Measurements from ENCODE around the gene TIMP2.
"Not testable (repeated sequence)": the region's sequence is repeated elsewhere in the genome, so short reads cannot be mapped to it uniquely, and the experiment has no call there.

TIMP2 gene

GRCh38 chr17:78908426-78908825, 16.8 kb downstream of the TIMP2 start:
- DNase-seq (ENCODE audit: low read depth) = no peak
- in situ Hi-C loops (cut with HindIII; ENCODE audit: low sequenced_read_pairs) = no loop called here
- no peak for TF ChIP-seq CTCF (IDR thresholded peaks at IDR 0.05; ENCODE audit: low read depth, low read length, missing control alignments)
- no peak overlapping the region for H3K4me3 ChIP-seq (ENCODE audit: low read depth, low read length)

DNA sequence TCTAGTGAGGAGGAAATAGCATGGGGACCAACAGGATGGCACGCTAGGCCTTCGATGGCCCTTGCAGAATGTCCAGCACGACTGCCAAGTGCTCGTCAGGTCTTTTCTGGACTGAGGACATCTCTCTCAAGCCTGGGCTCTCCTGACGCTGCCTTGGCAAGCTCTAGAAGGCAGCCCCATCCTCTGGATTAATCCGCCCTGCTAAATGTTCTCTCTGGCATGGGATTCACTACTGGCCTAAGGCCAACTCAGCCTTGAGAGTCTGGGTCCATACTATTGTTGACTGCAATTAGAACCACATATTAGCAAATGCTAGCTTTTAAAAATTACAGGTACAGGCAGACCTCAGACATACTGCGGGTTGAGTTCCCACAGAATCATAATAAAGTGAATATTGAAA, 19.6 kb downstream of the TIMP2 start:
- TF ChIP-seq CTCF (IDR thresholded peaks at IDR 0.05; ENCODE audit: low read depth, low read length, missing control alignments) = no peak
- no peak overlapping the region for H3K4me3 ChIP-seq (ENCODE audit: low read depth, low read length)
- no peak for DNase-seq (ENCODE audit: low read depth)
- in situ Hi-C loops (cut with HindIII; ENCODE audit: low sequenced_read_pairs) = no loop called here

DNA sequence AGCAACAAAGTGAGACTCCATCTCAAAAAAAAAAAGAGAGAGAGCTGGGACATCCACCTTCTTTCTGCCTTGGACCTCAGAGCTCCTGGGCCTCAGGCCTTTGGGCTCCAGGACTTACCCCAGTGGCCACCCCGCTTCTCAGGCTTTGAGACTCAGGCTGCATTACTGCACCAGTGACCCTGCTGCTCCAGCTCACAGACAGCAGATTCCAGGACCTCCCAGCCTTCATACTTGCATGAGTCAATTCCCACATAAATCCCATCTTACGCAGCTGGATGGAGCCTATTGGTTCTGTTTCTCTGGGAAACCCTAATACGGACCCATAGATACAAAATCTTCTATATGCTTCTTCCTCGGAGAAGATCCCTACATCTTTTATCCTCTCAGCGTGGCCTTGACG, 20.1 kb downstream of the TIMP2 start:
- DNase-seq (ENCODE audit: low read depth) = no peak
- TF ChIP-seq CTCF (IDR thresholded peaks at IDR 0.05; ENCODE audit: low read depth, low read length, missing control alignments) = no peak
- in situ Hi-C loops (cut with HindIII; ENCODE audit: low sequenced_read_pairs) = no loop called here
- no peak overlapping the region for H3K4me3 ChIP-seq (ENCODE audit: low read depth, low read length)

GRCh38 chr17:78904371-78904770, 20.8 kb downstream of the TIMP2 start:
- no peak for DNase-seq (ENCODE audit: low read depth)
- H3K4me3 ChIP-seq (ENCODE audit: low read depth, low read length) = no peak overlapping the region
- in situ Hi-C loops (cut with HindIII; ENCODE audit: low sequenced_read_pairs) = no loop called here
- no peak for TF ChIP-seq CTCF (IDR thresholded peaks at IDR 0.05; ENCODE audit: low read depth, low read length, missing control alignments)

- TF ChIP-seq CTCF (IDR thresholded peaks at IDR 0.05; ENCODE audit: low read depth, low read length, missing control alignments) = no peak
- in situ Hi-C loops (cut with HindIII; ENCODE audit: low sequenced_read_pairs) = no loop called here
- no peak within 1 kb of the TSS for H3K4me3 ChIP-seq (ENCODE audit: low read depth, low read length)
- DNase-seq (ENCODE audit: low read depth) = no peak
These were observed 21.9 kb downstream of the TIMP2 start, which contains the start of gene CEP295NL for GRCh38 chr17:78903101-78903779. Gene CEP295NL (minus strand): TSS chr17:78903201. CDS start chr17:78901828, 1,373 bp downstream.

- H3K4me3 ChIP-seq (ENCODE audit: low read depth, low read length); in situ Hi-C loops (cut with HindIII; ENCODE audit: low sequenced_read_pairs); DNase-seq (ENCODE audit: low read depth): not testable (repeated sequence)
These were observed 23.0 kb downstream of the TIMP2 start for GRCh38 chr17:78902231-78902630.

GRCh38 chr17:78901806-78902205, 23.4 kb downstream of the TIMP2 start:
- no peak for DNase-seq (ENCODE audit: low read depth)
- no peak for TF ChIP-seq CTCF (IDR thresholded peaks at IDR 0.05; ENCODE audit: low read depth, low read length, missing control alignments)
- in situ Hi-C loops (cut with HindIII; ENCODE audit: low sequenced_read_pairs) = no loop called here
- H3K4me3 ChIP-seq (ENCODE audit: low read depth, low read length) = no peak overlapping the region
